ENCODE results near the gene TPK1. TPM values are rescaled to one million over a fixed set of nuclear protein-coding genes. Genes with fewer than 3 reads are reported as not detected.

Gene TPK1
- total RNA-seq, 6 experiments from 2014 or later: 3.1 to 6.7 (median 4.3) TPM

GRCh38 chr7:144529269-144529926, 306.5 kb downstream of the TPK1 start:
- H3K9me3 ChIP-seq: no peaks in the 10 kb centered on the region
- H3K27me3 ChIP-seq: no peaks in the 10 kb centered on the region
- no peak overlapping the region for H3K27ac ChIP-seq
- ATAC-seq: no peak
- DNase-seq: no peak
- H3K4me3 ChIP-seq: no peak overlapping the region
- H3K4me1 ChIP-seq: no peaks in the 10 kb centered on the region
- WGBS (ENCODE audit: insufficient coverage, low coverage, low lambda C conversion rate, missing lambda C conversion rate): 55% methylated on average over 3 of the region's 3 CpGs
- H3K36me3 ChIP-seq: no peaks in the 10 kb centered on the region
- TF ChIP-seq CTCF (IDR thresholded peaks at IDR 0.05) (no peak), POLR2A (IDR thresholded peaks at IDR 0.05) (no peak)
- intact Hi-C loops (cut with DNase I): no loop called here

DNA sequence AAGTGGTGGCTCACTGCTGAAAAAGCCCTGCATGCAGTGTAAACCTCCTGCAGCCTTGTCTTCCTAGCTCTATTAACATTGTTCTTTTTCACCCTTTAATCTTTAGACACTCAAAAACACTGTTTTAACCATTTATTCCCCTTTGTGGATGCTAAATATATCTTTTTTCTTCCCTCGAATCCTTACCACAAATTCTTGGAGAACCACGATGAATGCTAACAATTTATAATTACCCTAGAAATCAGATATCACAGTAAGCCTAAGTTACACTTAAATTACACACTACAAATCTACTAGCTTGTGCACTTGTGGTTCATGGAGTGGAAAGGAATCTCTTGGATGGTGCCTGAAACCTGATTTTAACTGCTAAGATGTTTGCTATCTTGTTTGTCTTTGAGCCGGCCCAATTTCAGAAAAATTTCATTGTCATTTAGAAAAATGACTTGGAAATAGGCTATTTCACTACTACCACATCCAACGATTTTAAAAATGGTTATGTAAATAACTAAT, 307.3 kb downstream of the TPK1 start:
- TF ChIP-seq POLR2A (IDR thresholded peaks at IDR 0.05) (no peak), CTCF (IDR thresholded peaks at IDR 0.05) (no peak)
- intact Hi-C loops (cut with DNase I): no loop called here
- DNase-seq: no peak
- Histone ChIP-seq H3K9me3 (no peaks in the 10 kb centered on the region), H3K27me3 (no peaks in the 10 kb centered on the region), H3K4me1 (no peaks in the 10 kb centered on the region), H3K4me3 (no peak overlapping the region), H3K27ac (no peak overlapping the region), H3K36me3 (no peaks in the 10 kb centered on the region)
- no peak for ATAC-seq
- WGBS (ENCODE audit: insufficient coverage, low coverage, low lambda C conversion rate, missing lambda C conversion rate): 73% methylated on average over 4 of the region's 4 CpGs

GRCh38 chr7:144527051-144527471, 308.8 kb downstream of the TPK1 start:
- Histone ChIP-seq H3K9me3 (no peaks in the 10 kb centered on the region), H3K27me3 (no peaks in the 10 kb centered on the region), H3K4me1 (no peaks in the 10 kb centered on the region), H3K4me3 (no peak overlapping the region), H3K36me3 (no peaks in the 10 kb centered on the region), H3K27ac (no peak overlapping the region)
- intact Hi-C loops (cut with DNase I): no loop called here
- ATAC-seq (no peak), DNase-seq (no peak)
- WGBS (ENCODE audit: insufficient coverage, low coverage, low lambda C conversion rate, missing lambda C conversion rate): 73% methylated on average over 9 of the region's 13 CpGs
- TF ChIP-seq POLR2A (IDR thresholded peaks at IDR 0.05) (no peak), CTCF (IDR thresholded peaks at IDR 0.05) (no peak)

DNA sequence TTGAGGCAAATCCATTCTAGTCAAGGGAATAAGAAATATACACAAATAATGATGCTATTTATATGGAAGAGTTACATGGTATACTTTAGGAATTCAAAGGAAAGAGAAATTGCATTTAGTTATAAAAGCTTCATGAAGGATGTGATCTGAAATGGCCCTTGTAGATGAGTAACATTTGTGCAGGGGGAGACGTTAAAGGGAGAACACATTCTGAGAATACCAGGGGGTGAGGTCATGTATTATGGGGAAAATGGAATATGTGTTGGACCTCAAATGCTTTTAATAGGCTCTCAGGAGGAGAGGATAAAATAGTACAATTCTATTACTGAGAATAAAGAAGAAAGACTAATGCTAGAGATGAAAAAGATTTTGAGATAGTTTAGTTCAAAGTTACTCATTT, 309.9 kb downstream of the TPK1 start:
- H3K27ac ChIP-seq: no peak overlapping the region
- no peak for DNase-seq
- H3K4me1 ChIP-seq: no peaks in the 10 kb centered on the region
- intact Hi-C loops (cut with DNase I): no loop called here
- no peak overlapping the region for H3K4me3 ChIP-seq
- no peak for TF ChIP-seq CTCF (IDR thresholded peaks at IDR 0.05)
- TF ChIP-seq POLR2A (IDR thresholded peaks at IDR 0.05): no peak
- no peaks in the 10 kb centered on the region for H3K36me3 ChIP-seq
- H3K27me3 ChIP-seq: no peaks in the 10 kb centered on the region
- ATAC-seq: no peak
- WGBS (ENCODE audit: insufficient coverage, low coverage, low lambda C conversion rate, missing lambda C conversion rate): 67% methylated on average over 1 of the region's 1 CpG
- H3K9me3 ChIP-seq: no peaks in the 10 kb centered on the region

All from right lobe of liver (tissue), 6 donors.